ENCODE data around the gene GSTM5.
A peak's percentile ranks its signal among the peaks of the same experiment; 100 is the strongest.
"Not testable (repeated sequence)": the region's sequence is repeated elsewhere in the genome, so short reads cannot be mapped to it uniquely, and the experiment has no call there.

The GSTM5 gene

DNA sequence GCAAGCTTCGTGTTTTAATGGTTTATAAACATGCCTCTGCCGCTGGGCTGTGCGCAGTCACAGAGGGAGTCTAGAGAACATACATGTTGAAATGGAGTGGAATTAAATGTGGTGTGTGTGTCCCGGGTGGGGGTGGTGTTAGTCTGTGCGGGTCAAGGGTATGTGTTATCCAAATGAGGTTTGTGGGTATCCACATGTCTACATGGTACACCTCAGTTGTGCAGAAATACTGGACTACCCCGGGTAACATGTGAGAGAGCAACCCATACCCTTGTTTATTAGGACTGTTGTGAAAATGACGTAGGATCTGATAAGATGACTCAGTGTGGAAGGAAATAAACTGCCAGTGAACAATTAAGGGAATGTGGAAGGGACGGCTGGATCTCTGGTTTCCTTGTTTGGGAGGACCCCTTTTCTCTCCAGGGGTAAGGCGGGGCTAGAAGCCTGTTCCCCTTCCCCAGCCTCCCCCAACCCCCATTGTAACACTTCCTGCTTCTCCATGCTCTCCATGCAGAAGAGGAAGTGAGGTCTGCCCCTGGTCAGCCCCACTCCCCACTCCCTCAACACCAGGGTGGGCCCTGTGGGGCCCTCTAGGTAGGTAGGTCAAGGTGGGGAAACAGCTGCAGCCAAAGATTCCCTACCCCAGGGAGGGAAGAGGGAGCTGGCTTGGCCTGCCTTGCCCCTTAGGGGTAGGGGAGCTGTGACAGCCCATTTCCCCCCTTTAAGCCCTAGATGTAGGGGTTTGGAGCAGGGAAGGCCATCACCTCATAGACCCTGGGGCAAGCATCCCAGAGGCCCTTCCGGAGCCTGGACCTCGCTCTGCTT is 51.0 kb downstream of the GSTM5 start:
- DNase-seq: peak; percentile 51 to 70

DNA sequence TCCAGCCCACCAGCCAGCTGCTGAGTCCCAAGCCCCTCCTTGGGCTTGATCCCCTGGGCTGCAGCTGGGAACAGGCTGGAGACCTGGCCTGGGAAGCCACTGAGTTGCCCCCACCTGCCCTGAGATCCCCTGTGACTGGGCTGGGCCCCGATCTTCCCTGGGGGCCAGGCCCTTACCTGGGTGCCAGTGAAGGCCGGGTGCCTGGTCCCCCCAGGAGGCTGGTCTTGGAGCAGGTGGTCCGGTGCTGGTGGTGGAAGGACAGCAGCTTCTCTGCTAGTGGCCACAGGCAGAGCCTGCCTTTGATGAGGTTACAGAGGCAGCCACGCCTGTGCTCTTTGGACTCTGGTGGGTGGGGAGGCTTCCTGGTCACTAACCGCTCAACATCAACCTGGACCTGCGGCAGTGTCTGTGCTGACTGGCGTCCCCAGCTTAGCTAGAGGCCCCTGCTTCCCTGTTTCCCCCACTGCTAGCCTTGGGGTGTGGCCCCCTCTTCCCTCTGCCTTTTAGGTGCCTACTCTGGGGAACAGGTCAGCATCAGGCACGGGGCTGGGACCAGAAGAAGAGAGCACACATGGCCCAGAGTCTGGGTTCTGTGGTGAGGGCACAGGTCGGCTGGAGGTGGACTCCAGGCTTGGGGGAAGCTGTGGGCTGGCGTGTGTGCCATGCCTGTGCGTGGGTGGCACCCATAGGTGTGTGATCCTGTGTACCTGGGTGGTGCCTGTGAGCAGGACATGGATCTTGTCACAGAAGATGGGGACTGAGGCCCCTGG is 51.8 kb downstream of the GSTM5 start, which contains the start of gene EPS8L3:
Gene EPS8L3, minus strand, starts transcription at position 278 of the 770 bp plus-strand sequence. CDS start 2,174 bp downstream, outside the sequence.
- DNase-seq: no peak

DNA sequence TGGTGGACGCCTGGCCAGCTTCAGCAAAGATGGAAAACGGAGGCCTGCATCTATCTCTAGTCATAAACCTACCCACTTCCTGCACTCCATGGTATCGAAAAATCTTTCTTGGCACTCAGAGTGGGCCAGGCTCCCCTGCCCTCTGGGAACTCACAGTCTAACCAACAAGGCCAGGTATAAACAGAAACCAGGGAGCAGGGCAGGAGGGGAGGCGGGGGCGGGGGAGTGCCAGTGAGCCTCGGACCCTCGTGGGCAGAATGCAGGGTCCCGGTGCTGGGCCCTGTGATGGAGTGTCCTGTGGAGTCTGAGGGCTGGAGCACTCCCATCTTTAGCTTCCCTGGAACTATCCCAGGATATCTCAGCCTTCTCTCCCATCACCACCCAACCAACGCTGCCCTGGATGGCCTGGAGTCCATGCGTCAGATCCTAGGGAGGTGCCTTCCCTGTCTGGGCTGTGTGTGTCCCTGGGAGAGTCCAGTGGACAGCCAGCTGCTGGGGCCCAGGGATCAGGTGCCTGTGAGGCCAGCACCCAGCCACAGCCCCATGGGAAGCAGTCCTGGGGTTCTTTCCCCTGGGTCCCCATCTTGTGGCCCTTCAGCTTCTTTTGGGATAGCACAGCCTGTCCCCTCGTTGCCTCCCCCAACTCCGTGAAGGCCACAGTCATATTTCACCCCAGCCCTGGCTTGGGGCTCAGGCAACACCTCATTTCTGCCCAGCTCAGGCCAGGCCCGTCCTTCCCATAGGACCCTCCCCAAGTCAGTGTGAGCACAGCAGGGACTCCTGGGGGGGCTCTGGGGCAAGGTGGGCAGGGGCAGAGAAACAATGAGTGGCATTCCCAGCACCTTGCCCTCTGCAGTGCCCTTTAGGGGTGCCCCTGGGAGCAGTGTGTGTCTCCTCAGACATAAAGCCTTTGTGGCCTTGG is 52.8 kb downstream of the GSTM5 start:
- DNase-seq: no peak

DNA sequence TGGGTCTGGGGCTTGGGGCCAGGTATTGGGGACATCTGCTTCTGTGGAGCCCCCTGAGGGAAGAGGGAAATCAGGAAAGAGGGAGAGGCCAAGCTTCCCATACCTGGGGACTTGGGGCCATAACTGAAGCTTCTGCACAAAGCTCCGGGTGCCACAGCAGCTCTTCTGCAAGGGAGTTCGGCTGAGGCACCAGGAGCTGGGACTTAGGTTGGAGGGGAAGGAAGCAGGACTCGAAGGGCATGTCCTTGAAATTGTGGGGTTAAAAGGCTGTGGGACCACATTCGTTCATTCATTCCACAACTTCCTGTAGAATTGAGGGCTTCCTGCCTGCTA is 53.4 kb downstream of the GSTM5 start:
- DNase-seq: no peak

DNA sequence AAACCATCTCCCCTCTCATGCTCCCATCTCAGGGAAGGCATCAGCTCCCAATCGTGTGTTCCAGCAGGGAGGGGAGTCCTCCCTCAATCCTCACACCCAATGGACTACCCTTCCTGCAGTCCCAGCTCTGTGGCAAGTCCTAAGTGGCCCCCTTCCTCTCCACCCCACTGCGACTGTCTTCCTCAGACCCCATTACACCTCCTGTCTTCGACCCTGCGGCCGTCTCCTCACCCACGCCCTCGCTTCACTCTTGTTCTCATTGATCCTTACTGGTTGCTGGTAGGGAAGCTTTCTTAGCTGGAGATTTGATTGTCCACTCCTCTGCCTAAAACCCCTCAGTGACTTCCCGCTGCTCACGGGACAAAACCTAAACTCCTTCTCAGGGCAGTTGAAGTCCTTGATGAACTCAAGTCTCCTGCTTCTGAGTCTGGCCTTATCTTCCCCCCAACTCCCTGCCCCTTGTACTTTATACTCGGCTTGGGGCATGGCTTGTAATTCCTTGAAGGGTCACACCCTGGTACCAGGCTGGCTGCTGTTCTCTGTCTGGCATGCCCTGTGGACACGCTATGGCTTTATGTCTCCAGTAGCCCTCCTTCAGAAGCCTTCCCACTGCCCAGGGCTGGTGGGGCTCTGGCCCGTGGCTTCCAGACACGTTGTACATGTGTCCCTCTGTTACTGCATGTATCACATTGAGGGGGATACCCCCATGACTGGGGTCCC is 54.0 kb downstream of the GSTM5 start:
- no peak for DNase-seq

DNA sequence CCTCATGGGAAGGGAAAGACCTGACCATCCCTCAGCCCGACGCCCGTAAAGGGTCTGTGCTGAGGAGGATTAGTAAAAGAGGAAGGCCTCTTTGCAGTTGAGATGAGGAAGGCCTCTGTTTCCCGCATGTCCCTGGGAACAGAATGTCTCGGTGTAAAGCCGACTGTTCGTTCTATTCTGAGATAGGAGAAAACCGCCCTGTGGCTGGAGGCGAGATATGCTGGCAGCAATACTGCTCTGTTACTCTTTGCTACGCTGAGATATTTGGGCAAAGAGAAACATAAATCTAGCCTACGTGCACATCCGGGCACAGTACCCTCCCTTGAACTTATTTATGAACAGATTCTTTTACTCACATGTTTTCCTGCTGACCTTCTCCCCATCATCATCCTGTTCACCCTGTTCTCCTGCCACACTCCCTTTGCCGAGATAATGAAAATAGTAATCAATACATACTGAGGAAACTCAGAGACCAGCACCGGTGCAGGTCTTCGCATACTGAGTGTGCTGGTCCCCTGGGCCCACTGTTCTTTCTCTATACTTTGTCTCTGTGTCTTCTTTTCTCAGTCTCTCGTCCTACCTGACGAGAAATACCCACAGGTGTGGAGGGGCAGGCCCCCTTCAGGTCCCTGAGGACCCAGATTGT is 55.1 kb downstream of the GSTM5 start:
- not testable (repeated sequence) for DNase-seq
